ENCODE data around the gene NRTN.

GRCh38 chr19:5838353-5839064, 33.6 kb downstream of the NRTN start:
- TF ChIP-seq CTCF (IDR thresholded peaks at IDR 0.05 in 8 of 11, conservative IDR thresholded peaks at IDR 0.05 in 3 of 11) (no peak), POLR2AphosphoS5 (IDR thresholded peaks at IDR 0.05) (no peak), POLR2A (IDR thresholded peaks at IDR 0.05) (no peak)

Data from spleen (tissue), 7 donors.